OCI-LY7 (cell line): ENCODE measurements around the gene BTRC.

ENCODE experiments used
- CTCF ChIP-seq: fragments of 200-600 bp; sonication (generic); conservative IDR thresholded peaks from 2 replicates; pipeline ENCODE4 v1.5.1; 2014; ENCODE audit warnings: mild to moderate bottlenecking, antibody characterized with exemption, low read length, moderate library complexity, mixed read lengths
- EZH2phosphoT487 ChIP-seq: fragments of 200-600 bp; sonication (generic); IDR thresholded peaks from 2 replicates; pipeline ENCODE4 v1.6.1; 2018; ENCODE audit warnings: low read depth, borderline replicate concordance, mild to moderate bottlenecking, mixed run types, antibody characterized with exemption, low read length, moderate library complexity, mixed read lengths

GRCh38 chr10:101357958-101358357, 4.0 kb downstream of the BTRC start:
- TF ChIP-seq CTCF (no peak), EZH2phosphoT487 (no peak)
